SJCRH30 (cell line): Measurements from ENCODE around the gene ANO7. TPM values are rescaled to one million over a fixed set of nuclear protein-coding genes. Genes with fewer than 3 reads are reported as not detected.

Source experiments
- DNase-seq, 2 experiments: peaks; one replicate each; pipeline ENCODE4 v3.0.0-alpha.2; 2015 to 2020
- H3K27ac ChIP-seq: fragments of 250-450 bp; sonication (Bioruptor Pico); 2 replicates; pipeline ENCODE4 v1.5.1; 2020; ENCODE audit warnings: mild to moderate bottlenecking, moderate library complexity
- H3K27me3 ChIP-seq: fragments of 250-450 bp; sonication (Bioruptor Pico); 2 replicates; pipeline ENCODE4 v1.5.1; 2020; ENCODE audit warnings: mild to moderate bottlenecking, moderate library complexity
- H3K36me3 ChIP-seq: fragments of 250-450 bp; sonication (Bioruptor Pico); 2 replicates; pipeline ENCODE4 v1.5.1; 2020; ENCODE audit warnings: mild to moderate bottlenecking, moderate library complexity
- H3K4me1 ChIP-seq: fragments of 250-450 bp; sonication (Bioruptor Pico); 2 replicates; pipeline ENCODE4 v1.5.1; 2020; ENCODE audit warnings: mild to moderate bottlenecking, moderate library complexity
- H3K4me3 ChIP-seq: fragments of 250-450 bp; sonication (Bioruptor Pico); 2 replicates; pipeline ENCODE4 v1.5.1; 2020; ENCODE audit warnings: mild to moderate bottlenecking, moderate library complexity
- H3K9me3 ChIP-seq: fragments of 250-450 bp; sonication (Bioruptor Pico); replicated peaks from 2 replicates; pipeline ENCODE4 v1.5.1; 2020; ENCODE audit warnings: mild to moderate bottlenecking, moderate library complexity
- total RNA-seq: library from RNA; depleted of rRNA; stranded (reverse); fragments of >200 nt; shearing (Covaris generic); gene quantifications from 2 replicates; pipeline ENCODE4 v1.2.3, GENCODE V29; 2014; rRNA removed

ANO7 gene, protein sequence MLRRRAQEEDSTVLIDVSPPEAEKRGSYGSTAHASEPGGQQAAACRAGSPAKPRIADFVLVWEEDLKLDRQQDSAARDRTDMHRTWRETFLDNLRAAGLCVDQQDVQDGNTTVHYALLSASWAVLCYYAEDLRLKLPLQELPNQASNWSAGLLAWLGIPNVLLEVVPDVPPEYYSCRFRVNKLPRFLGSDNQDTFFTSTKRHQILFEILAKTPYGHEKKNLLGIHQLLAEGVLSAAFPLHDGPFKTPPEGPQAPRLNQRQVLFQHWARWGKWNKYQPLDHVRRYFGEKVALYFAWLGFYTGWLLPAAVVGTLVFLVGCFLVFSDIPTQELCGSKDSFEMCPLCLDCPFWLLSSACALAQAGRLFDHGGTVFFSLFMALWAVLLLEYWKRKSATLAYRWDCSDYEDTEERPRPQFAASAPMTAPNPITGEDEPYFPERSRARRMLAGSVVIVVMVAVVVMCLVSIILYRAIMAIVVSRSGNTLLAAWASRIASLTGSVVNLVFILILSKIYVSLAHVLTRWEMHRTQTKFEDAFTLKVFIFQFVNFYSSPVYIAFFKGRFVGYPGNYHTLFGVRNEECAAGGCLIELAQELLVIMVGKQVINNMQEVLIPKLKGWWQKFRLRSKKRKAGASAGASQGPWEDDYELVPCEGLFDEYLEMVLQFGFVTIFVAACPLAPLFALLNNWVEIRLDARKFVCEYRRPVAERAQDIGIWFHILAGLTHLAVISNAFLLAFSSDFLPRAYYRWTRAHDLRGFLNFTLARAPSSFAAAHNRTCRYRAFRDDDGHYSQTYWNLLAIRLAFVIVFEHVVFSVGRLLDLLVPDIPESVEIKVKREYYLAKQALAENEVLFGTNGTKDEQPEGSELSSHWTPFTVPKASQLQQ
- 2.3 and 3.2 TPM in 2 replicates for total RNA-seq

DNA sequence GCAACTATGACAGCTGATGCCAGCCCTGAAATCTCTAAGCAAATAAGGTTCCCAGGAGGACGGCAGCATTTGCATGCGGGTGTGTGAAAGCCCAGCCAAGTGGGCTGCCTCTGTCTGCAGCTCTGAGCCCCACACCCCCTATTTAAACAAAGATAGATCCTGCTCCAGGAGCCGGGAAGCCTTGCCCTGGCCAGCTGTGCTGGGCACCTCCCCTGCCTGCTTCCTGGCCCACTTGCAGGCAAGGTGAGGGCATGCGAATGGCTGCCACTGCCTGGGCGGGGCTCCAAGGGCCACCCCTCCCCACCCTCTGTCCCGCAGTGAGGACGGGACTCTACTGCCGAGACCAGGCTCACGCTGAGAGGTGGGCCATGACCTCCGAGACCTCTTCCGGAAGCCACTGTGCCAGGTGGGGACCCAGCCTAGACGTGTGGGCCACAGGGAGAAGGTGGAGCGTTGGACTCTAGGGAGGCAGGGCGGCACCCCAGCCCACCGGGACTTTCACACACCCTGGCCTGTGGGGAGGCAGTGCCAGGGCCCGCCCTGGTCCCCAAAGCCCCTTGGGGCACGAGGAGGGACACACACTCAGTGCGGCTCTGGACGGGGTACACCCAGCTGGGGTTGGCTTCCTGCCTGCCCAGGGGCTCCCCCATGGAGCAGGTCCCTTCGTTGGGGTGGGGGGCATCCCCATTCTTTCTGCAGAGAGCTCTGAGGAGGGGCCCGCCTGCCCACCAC, at the start of gene ANO7:
Gene ANO7 (plus strand): TSS at position 317 of the 732 bp plus-strand sequence. CDS start 1,387 bp downstream, outside the sequence.
- no peaks in the 10 kb centered on the region for H3K4me1 ChIP-seq
- H3K27ac ChIP-seq = no peak within 1 kb of the TSS
- H3K4me3 ChIP-seq = no peak within 1 kb of the TSS
- H3K9me3 ChIP-seq = no peaks in the 10 kb centered on the region
- no peaks in the 10 kb centered on the region for H3K36me3 ChIP-seq
- peaks cover 6% of the 10 kb centered on the region; the same call in 1 of the 2 replicates for H3K27me3 ChIP-seq
- DNase-seq = no peak

GRCh38 chr2:241139531-241140444, 48.7 kb upstream of the ANO7 start:
- Histone ChIP-seq H3K4me1 (no peaks in the 10 kb centered on the region; the same call in 1 of the 2 replicates), H3K27ac (no peak overlapping the region), H3K27me3 (no peaks in the 10 kb centered on the region), H3K9me3 (no peaks in the 10 kb centered on the region), H3K4me3 (no peak overlapping the region), H3K36me3 (peaks cover 12% of the 10 kb centered on the region)
- no peak for DNase-seq

- Histone ChIP-seq H3K27ac (no peak overlapping the region), H3K4me3 (no peak overlapping the region), H3K4me1 (no peaks in the 10 kb centered on the region; the same call in 1 of the 2 replicates), H3K27me3 (no peaks in the 10 kb centered on the region), H3K36me3 (peaks cover 11% of the 10 kb centered on the region), H3K9me3 (no peaks in the 10 kb centered on the region)
- peak; percentile 32 to 34 for DNase-seq
These were observed 48.0 kb upstream of the ANO7 start for GRCh38 chr2:241140445-241140840.

GRCh38 chr2:241141214-241141770, 47.2 kb upstream of the ANO7 start:
- no peak for DNase-seq
- Histone ChIP-seq H3K4me3 (no peak overlapping the region), H3K9me3 (no peaks in the 10 kb centered on the region)

DNA sequence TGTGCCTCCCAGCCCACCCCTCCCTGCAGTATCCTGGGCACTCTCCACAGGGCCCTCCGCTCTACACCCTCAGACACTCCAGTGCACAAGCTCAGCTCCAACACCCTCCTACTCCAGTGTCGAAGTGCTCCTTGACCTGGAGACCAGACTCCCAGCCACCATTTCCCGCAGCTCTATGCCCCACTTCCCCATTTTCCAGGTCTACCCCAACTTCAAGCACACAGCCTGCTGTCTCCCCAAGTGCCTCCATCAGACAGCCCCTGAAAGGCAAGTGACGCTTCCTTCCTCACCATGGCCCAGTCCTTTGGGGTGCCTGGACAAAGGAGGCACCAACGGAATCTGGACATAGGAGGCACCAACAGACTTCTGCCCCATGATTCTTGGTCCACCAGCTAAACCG, 46.4 kb upstream of the ANO7 start:
- Histone ChIP-seq H3K4me3 (no peak overlapping the region), H3K27ac (no peak overlapping the region), H3K9me3 (no peaks in the 10 kb centered on the region), H3K27me3 (no peaks in the 10 kb centered on the region), H3K4me1 (no peaks in the 10 kb centered on the region; the same call in 1 of the 2 replicates), H3K36me3 (0 out of 2 replicates have a peak, but pooled peaks cover 5% of the 10 kb centered on the region)
- DNase-seq = no peak

More at GRCh38 chr2:241141214-241141770, 47.2 kb upstream of the ANO7 start:
- Histone ChIP-seq H3K27ac (no peak overlapping the region), H3K36me3 (0 out of 2 replicates have a peak, but pooled peaks cover 5% of the 10 kb centered on the region), H3K4me1 (no peaks in the 10 kb centered on the region; the same call in 1 of the 2 replicates), H3K27me3 (no peaks in the 10 kb centered on the region)

DNA sequence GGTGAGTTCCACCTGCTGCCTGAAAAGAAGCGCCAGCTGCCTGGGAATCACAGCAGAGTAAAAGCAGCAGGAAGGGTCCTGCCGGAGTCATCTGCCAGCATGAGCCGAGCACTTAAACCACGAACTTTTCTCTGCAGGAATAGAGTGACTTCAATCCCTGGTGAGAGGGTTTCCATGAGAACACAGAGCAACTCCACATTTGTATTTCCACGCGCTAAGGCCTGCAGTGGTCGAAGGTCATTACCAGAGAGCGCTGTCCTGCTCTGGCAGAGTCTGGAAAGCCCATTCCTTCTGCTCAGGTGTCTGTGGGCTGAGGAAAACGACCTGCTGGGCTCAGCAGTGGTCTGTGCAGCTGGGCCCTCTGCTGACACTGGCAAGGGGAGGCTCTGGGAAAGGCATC, 45.9 kb upstream of the ANO7 start:
- no peaks in the 10 kb centered on the region for H3K27me3 ChIP-seq
- no peak overlapping the region for H3K4me3 ChIP-seq
- no peak overlapping the region for H3K27ac ChIP-seq
- DNase-seq = no peak
- H3K9me3 ChIP-seq = no peaks in the 10 kb centered on the region
- H3K36me3 ChIP-seq = 0 out of 2 replicates have a peak, but pooled peaks cover 5% of the 10 kb centered on the region
- H3K4me1 ChIP-seq = no peaks in the 10 kb centered on the region; the same call in 1 of the 2 replicates

GRCh38 chr2:241146286-241146685, 42.2 kb upstream of the ANO7 start:
- Histone ChIP-seq H3K27ac (no peak overlapping the region), H3K4me1 (peaks cover 5% of the 10 kb centered on the region; the same call in 1 of the 2 replicates), H3K4me3 (no peak overlapping the region), H3K36me3 (no peaks in the 10 kb centered on the region), H3K27me3 (no peaks in the 10 kb centered on the region), H3K9me3 (no peaks in the 10 kb centered on the region)
- DNase-seq = no peak

- Histone ChIP-seq H3K4me1 (peaks cover 13% of the 10 kb centered on the region; the same call in 1 of the 2 replicates), H3K9me3 (no peaks in the 10 kb centered on the region)
- no peak for DNase-seq
These were observed 41.1 kb upstream of the ANO7 start for GRCh38 chr2:241147336-241147735.

DNA sequence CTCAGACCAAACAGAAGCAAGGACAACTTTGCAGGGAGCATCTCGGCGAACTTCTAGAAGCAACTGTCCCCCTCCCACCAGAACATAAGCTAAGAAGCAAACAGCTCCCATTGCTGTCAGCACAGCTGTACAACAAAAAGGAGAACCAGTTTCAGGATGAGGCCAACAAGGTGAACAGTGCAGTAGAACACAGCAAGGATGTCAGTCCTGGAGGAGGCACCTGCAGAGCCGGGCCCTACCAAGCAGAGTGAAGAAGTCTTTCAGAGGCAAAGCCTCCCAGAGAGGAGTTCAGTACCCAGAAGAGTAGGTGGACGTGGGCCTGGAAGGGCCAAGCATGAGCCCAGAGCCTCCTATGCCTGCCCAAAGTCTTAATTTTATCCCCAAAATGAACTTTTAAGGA, 40.2 kb upstream of the ANO7 start:
- Histone ChIP-seq H3K9me3 (no peaks in the 10 kb centered on the region), H3K27ac (no peak overlapping the region), H3K4me1 (peaks cover 13% of the 10 kb centered on the region; the same call in 1 of the 2 replicates), H3K4me3 (peak overlapping the region; percentile 83), H3K27me3 (no peaks in the 10 kb centered on the region), H3K36me3 (no peaks in the 10 kb centered on the region)
- no peak for DNase-seq

More at GRCh38 chr2:241147336-241147735, 41.1 kb upstream of the ANO7 start:
- H3K27ac ChIP-seq = no peak overlapping the region
- no peak overlapping the region for H3K4me3 ChIP-seq
- no peaks in the 10 kb centered on the region for H3K36me3 ChIP-seq
- H3K27me3 ChIP-seq = no peaks in the 10 kb centered on the region

- peaks cover 13% of the 10 kb centered on the region; the same call in 1 of the 2 replicates for H3K4me1 ChIP-seq
- H3K9me3 ChIP-seq = no peaks in the 10 kb centered on the region
- H3K36me3 ChIP-seq = no peaks in the 10 kb centered on the region
- peak; percentile 96 to 97 for DNase-seq
- H3K27ac ChIP-seq = peak within 1 kb of the TSS; percentile 47; the same call in 1 of the 2 replicates
- peak within 1 kb of the TSS; percentile 83 for H3K4me3 ChIP-seq
- H3K27me3 ChIP-seq = no peaks in the 10 kb centered on the region
These were observed 39.4 kb upstream of the ANO7 start, which contains the start of gene PASK for GRCh38 chr2:241148891-241149674. Gene PASK, minus strand, starts transcription at chr2:241149472. Its CDS starts 6,440 bp downstream, at chr2:241143032.

DNA sequence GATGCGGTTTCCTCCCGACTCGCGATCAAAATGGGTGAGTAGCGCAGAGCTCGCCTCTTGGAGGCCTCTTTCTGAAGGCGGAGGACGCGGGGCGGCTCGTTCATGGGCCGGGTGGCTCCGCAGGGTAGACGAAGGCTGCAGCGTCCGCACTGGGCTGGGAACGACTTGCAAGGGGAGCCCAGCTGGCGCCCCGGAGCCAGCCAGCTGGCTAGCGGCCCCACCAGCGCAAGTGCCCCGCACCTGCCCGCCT, 38.9 kb upstream of the ANO7 start:
- H3K9me3 ChIP-seq = no peaks in the 10 kb centered on the region
- H3K4me3 ChIP-seq = peak overlapping the region; percentile 83
- no peaks in the 10 kb centered on the region for H3K27me3 ChIP-seq
- no peak for DNase-seq
- H3K36me3 ChIP-seq = no peaks in the 10 kb centered on the region
- no peak overlapping the region for H3K27ac ChIP-seq
- H3K4me1 ChIP-seq = peaks cover 13% of the 10 kb centered on the region; the same call in 1 of the 2 replicates

GRCh38 chr2:241149925-241150659, 38.4 kb upstream of the ANO7 start, which contains the start of gene PPP1R7:
Gene PPP1R7, plus strand, starts transcription at chr2:241150467. Its CDS starts 29 bp downstream, at chr2:241150496.
- peak within 1 kb of the TSS; percentile 47 for H3K27ac ChIP-seq
- peaks cover 13% of the 10 kb centered on the region; the same call in 1 of the 2 replicates for H3K4me1 ChIP-seq
- no peaks in the 10 kb centered on the region for H3K9me3 ChIP-seq
- H3K4me3 ChIP-seq = peak within 1 kb of the TSS; percentile 83
- H3K27me3 ChIP-seq = no peaks in the 10 kb centered on the region
- H3K36me3 ChIP-seq = no peaks in the 10 kb centered on the region
- DNase-seq = peak; percentile 96 to 97
